HG03442 (cell line): ENCODE measurements around the gene SLC9A8.
"Not testable (repeated sequence)": the region's sequence is repeated elsewhere in the genome, so short reads cannot be mapped to it uniquely, and the experiment has no call there.

Experiments used
- ATAC-seq: cut with Tn5 transposase; IDR thresholded peaks from one replicate; pipeline ENCODE4 v1.9.1; 2021; ENCODE audit warnings: mild to moderate bottlenecking, moderate library complexity; ENCODE audit not compliant: unreplicated experiment

The SLC9A8 gene

DNA sequence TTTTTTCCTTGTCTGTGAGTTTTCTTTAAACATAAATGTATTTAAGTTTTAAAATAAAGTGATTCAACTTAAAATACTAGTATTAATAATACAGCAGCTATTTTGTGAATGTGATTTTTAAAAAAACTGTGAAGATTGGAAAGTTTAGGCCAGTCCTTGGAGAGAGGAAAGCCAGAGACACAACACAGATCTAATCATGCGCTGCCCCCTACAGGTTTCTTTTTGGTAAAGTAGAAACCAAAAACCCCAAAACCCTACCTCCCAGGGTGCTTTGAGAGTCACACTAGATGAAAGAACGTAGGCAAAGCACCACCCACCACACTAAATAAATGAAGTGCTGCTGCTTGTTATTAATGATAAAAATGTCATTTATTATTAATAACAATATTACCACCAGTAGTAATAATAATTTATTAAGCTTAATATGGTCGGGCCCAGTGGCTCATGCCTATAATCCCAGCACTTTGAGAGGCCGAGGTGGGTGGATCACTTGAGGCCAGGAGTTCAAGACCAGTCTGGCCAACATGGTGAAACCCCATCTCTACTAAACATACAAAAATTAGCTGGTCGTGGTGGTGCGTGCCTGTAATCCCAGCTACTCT, 33.7 kb downstream of the SLC9A8 start:
- no peak for ATAC-seq

DNA sequence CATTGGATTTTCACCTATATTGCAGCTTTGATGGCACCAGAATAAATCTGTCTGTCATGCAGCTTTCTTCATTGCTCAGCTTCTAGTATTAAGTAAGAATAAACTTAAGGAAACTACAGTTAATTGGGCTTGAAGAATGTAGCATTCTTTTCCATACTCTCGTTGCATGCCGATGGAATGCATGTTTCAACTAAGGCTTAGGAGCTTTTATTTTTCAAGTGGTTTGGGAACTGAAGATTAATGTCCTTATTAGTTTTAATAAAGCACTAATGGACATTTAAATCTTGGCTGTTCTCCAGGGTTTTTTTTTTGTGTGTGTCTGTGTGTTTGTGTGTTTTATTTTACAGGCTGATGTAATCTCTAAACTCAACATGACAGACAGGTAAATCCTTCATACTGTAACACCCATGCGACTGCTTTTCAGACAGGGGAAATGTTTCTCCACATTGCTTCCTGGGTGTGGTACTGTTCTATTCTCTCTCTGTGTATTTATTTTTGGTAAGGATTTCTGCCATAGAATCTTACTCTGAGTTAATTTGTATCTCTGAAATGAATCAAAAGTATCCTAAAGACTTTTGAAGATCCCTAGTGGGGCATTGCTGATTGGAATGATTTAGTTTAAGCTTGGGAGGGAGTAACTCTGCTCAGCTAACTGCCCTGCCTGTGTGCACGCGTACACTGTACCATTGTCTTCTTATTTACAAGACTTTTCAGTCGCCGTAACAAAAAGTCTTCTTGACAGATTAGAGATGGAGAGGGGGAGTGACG, 38.0 kb downstream of the SLC9A8 start:
- ATAC-seq: no peak

DNA sequence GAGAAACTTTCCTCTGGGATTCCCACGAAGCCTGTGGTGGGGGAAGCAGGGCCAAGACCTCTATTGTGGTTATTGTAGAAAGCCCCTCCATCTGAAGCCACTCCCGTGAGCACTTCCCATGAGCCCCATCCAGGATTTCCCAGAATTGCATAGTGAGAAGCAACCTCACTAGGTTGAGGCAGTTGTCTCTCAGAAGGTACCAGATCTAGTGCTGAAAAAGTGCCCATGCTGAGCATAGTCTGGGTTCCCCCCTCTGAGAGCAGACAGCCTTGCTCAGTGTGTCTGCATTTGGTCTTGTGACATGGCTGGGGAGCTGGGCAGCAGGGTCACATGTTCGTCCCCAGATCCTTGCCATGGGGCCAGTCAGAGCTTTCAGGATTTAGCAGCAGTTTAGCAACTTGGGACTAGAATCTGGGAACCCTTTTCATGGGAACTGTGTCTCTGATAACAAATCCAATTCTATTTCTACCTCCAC, 38.6 kb downstream of the SLC9A8 start:
- ATAC-seq: no peak

GRCh38 chr20:49851991-49852390, 39.4 kb downstream of the SLC9A8 start:
- ATAC-seq: no peak

DNA sequence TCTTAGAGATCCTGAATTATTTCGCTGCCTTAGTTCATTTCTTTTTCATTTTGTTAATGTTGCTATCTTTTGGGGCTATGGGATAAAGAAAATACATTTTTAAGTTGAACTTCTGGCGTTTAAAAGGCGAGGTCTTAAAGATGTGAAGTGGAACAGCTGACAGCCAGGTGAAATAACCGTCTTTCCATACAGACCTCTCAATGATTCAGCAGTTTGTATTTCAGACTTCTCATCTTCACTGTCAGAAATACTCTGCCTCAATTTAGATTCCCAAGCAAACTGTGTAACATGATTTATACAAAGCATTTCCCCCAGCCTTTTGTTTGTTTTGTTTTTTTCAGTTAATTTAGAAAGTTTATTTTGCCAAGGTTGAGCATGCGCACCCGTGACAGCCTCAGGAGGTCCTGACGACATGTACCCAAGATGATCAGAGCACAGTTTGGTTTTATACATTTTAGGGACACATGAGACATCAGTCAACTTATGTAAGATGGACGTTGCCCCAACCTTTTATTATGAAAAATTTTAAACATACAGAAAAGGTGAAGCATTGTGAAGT, 40.0 kb downstream of the SLC9A8 start:
- ATAC-seq: no peak

DNA sequence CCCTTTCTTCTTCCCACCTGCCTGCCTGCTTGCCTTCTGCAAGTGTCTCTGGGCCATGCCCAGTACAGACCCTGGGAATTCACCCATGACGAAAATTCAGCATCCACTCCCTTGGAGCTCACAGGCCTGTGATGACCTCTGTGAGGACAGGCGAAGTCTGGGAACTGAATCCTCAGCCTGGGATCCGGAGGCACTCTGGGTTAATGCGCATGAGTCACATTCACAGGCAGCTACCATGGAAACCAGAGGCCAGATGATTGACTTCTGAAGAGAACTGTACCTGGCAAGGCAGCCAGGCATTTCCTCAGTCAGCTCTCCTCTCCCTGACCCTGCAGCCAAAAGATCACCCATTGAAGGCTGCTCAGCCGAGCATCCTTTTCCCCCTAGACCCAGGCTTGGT, 41.0 kb downstream of the SLC9A8 start:
- no peak for ATAC-seq

DNA sequence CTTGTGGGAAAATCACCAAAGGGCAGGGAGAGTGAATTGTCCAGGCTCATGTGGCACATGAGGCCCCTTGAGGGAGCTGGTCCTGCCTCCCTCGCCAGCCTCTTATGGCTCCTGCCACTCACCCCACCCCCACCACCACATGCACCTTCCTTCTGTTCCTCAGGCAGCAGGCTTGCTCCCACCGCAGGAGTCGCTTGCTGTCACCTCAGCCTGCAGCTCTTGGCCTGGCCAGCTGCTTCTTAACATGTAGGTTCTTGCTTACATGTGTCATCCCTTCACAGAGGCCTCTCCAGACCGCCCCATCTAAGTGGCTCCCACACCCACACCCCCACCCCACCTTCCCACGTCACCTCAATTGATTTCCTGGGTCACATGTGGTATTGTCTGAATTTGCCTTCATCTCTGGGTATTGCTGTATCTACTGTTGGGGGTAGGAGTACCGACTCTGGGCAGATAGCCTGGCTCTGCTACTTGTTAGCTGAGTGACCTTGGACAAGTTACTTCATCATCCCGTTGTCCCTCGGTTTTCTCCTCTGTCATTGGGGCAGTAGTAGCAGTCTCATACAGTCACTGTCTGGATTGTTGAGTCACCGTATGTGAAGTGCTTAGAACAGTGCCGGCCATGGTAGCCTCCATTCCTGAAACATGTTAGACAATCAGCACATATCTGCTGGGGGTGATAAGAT, 41.7 kb downstream of the SLC9A8 start:
- no peak for ATAC-seq

- ATAC-seq: no peak
Measured at GRCh38 chr20:49856904-49857303, 44.3 kb downstream of the SLC9A8 start.

DNA sequence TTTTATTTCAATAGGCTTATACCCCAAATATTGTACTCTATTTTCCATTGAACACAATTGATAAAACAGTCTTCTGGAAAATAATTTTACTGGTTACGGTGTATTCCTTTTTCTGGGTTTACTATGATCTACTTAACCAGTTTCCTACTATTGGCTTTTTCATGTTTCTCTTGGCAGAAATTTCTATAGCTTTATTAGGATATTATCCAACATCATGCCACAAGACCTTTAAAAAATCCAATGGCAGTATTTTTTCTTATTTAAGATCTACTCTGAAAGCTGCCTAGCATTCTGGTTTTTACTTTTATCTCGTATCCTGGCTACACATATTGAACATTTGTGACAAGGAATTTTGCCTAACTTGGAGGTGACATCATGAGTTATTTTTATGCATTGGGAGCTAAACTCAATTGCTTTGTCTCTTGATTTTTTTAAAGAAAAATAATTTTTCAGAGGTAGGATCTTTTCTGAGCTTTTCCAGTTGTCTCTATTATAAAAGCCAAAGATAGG, 45.5 kb downstream of the SLC9A8 start:
- no peak for ATAC-seq

DNA sequence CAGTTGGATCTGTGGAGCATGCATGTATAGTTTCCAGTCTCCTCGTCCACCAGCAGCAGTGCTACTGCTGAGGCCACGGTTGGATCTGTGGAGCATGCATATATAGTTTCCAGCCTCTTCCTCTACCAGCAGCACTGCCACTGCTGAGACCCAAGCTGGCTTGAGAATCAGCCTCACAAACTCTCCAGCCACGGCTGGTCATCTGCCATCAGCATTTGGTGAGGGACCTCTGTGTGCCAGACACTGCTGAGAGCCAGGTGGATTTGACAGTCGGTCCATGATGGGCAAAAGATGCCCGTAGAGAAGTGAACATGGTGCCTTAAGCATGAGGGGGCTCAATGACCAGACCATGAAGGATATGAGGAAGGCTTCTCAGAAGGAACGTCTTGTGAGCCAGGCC, 46.4 kb downstream of the SLC9A8 start:
- no peak for ATAC-seq

DNA sequence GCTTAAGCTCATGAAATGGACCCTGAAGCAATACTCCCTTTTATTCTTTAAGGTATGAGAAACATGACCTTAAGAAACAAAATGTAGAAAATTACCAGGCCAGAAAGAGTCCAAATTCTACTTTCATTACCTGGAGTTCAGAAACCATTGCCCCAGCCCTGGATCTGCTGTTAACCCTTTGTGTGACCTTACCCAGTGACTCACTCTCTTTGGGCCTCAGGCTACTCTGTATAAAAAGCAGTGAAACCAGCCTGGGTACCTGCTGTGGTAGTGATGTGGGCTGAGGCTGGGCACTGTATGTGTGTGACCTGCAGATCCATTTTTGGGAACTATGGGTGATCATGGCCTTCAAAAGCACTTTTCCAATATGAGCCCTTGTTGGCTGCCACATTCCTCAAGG, 47.2 kb downstream of the SLC9A8 start:
- no peak for ATAC-seq

GRCh38 chr20:49861232-49861631, 48.6 kb downstream of the SLC9A8 start:
- not testable (repeated sequence) for ATAC-seq

DNA sequence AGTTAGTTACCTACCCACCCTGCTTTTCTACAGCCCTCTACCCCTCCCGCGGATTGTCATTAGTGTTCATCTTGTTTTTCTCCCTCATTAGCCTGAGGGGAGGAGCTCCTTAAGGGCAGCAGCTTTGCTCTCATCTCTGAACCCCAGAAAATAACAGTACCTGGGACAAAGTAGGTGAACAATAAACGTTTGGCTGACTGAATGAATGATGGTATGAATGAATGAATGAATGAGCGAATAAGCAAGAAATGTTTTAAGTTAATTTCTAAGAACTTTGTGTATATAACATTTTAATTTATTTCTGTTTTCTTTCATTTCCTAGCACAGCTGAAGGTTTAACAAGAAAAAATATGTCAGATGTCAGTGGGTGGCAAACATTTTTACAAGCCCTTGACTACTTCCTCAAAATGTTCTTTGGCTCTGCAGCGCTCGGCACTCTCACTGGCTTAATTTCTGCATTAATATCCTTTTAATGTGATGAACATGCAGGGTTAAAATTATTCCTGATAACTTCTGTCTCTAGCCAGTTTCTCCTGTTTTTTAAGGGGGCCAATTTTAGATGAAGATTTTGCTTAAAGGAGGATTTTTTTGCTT, 50.1 kb downstream of the SLC9A8 start:
- no peak for ATAC-seq

DNA sequence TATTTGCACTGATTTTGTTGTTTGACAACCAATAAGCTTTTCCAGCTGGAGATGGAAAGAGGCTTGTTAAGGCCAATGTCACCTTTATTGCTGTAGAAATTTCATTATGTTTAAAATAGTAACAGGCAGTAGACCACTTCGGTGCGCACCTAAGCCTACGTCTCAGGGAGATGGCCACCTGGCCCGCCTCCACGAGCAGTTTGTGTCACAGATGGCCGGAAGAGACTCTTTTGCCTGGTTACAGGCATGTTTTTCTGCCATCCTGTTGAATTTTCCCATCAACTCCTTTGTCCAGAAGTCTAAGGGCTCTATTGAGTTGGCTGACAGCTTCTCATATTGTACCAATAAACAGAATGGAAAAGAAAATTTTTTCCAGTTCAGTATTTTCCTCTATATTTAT, 51.0 kb downstream of the SLC9A8 start:
- no peak for ATAC-seq

GRCh38 chr20:49865559-49865958, 52.9 kb downstream of the SLC9A8 start:
- no peak for ATAC-seq

- no peak for ATAC-seq
Measured at GRCh38 chr20:49866051-49866450, 53.4 kb downstream of the SLC9A8 start.

DNA sequence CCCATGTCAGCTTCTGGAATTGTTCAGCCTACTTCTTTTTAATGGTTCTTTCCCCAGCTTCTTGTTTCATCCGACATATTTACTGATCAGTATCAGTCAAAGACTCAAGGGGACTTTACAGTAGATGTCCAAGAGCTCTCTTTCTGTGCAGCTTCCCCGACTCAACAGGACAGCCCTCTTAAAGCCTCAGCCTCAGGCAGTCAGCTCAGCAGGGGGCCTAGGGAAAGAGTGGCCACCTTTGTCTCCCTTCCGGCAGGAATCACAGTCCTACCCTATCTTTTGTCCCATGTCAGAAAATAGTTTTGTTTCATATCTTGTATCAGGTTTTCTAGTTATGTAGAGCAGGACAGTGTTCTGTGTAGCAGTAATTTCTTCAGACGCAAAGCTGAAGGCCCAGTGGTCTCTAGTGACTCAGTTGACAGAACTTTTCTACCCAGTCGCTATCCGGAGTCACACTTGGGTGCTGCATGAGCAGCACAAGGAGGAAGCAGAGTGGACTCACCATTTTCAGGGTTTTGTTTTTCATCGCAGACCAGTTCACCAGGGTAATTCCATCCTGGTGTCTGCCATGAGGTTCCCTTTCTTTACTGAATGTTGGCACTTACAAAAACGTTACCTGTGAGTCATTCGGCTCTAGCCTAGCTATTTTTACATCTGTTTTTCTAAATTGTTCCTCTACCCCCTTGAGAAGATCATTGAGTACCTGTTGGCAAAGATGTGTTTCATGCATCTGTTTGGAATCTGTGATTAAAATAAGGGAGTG, 55.0 kb downstream of the SLC9A8 start:
- ATAC-seq: no peak

- ATAC-seq: no peak
Measured at GRCh38 chr20:49868538-49868937, 55.9 kb downstream of the SLC9A8 start.

DNA sequence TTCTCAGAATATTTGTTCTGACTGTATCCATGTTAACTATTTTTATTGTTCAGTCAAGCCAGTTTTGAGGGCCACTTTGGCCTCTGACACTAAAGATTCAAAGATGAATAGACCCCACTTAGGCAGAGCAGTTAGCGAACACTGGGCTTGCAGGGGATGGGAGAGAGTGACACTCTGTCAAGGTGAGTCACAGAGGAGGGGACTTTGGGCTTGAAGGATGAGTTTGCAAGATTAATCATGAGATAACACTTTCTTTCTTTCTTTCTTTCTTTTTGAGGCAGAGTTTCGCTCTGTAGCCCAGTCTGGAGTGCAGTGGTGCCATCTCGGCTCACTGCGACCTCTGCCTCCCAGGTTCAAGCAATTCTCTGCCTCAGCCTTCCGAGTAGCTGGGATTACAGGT, 56.3 kb downstream of the SLC9A8 start:
- ATAC-seq: no peak

DNA sequence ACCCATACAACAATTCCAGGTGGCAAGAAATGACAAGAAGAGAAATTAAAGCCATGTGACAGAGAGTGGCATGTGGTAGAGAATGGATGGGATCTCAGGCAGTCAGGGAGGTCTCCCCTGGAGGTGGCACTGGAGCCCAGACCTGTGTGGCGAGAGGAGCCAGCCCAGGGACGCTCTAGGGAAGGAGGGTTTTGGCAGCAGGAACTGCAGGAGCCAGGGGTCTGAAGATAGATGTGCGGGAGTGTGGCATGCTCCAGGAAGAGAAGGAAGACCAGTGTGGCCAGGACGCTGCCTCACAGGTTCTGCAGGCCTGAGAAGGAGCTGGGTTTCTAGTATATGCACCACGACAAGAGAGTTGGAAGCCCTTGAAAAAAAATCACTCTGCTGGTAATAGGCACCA, 57.6 kb downstream of the SLC9A8 start:
- no peak for ATAC-seq
